ENCODE results near the gene OCRL. TPM values are rescaled to one million over a fixed set of nuclear protein-coding genes. Genes with fewer than 3 reads are reported as not detected.

Gene OCRL
- total and polyA plus RNA-seq, 2 of the 13 experiments (the other 11 are each of a cell fraction or from before 2014, with no cell fraction given), result 13.4 to 32.0 TPM

DNA sequence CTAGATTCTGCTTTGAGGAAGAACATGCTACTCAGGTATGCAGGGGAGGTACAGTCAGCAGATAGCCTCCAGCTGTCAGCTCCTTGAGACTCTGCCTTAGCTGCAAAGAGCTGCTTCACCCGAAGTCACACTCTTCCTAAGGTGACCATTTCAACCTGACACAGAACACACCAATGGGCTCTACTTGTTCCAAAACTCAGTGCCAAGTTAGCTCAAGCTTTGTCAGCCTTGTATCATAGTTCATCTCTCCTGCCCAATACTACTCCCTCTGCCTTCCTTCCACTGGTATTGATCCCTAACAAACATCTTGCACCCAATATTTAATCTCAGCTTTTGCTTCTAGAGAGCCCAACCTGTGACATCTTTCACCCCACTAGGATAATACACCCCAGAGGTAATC lies 8.9 kb upstream of the OCRL start:
- Histone ChIP-seq H3K79me2 (ENCODE audit: insufficient read depth, low read length) (no peaks in the 10 kb centered on the region), H3K4me1 (ENCODE audit: insufficient read depth, low read length) (peaks cover 52% of the 10 kb centered on the region), H3K4me3 (replicated peaks in 1 of 3; ENCODE audit: insufficient read depth in 1 of 3, low read depth in 2 of 3, low read length in 3 of 3) (no peak overlapping the region), H3K36me3 (replicated peaks in 1 of 2; ENCODE audit: control insufficient read depth in 1 of 2, insufficient read depth in 2 of 2, low read length in 2 of 2) (no peaks in the 10 kb centered on the region), H3K9me3 (ENCODE audit: low read length) (no peaks in the 10 kb centered on the region), H2AFZ (ENCODE audit: low read length) (no peak overlapping the region), H3K9ac (ENCODE audit: insufficient read depth, low read depth, low read length) (no peak overlapping the region), H3K27me3 (ENCODE audit: control insufficient read depth in 1 of 2, insufficient read depth in 2 of 2, low read length in 2 of 2) (no peaks in the 10 kb centered on the region), H4K20me1 (ENCODE audit: insufficient read depth, low read length) (no peaks in the 10 kb centered on the region), H3K27ac (ENCODE audit: extremely low read length, insufficient read depth, low read length) (no peak overlapping the region), H3K4me2 (ENCODE audit: low read depth, low read length) (0 out of 2 replicates have a peak overlapping the region, but pooled peaks have one; percentile 18)
- intact Hi-C loops (cut with micrococcal nuclease; ENCODE audit: unreplicated experiment) (no loop called here), in situ Hi-C loops (cut with HindIII; ENCODE audit: extremely low pct_ligation_motif_present, low pct_unique_long_range_greater_than_20kb) (no loop called here)
- no TSS peak for BruUV-seq (replicated peaks)
- DNase-seq (ENCODE audit: low spot score) (no peak), ATAC-seq (no peak), FAIRE-seq (no peak)
- no CpG with 5 or more reads among the region's 1 CpG for WGBS (ENCODE audit: low lambda C conversion rate)
- CTCF ChIA-PET (ENCODE audit: low intra/inter-chr PET ratio, low total read pairs), result no interaction called here
- POLR2A ChIA-PET, result no interaction called here
- TF ChIP-seq POLR2G (IDR thresholded peaks at IDR 0.05; ENCODE audit: low read depth, low read length) (no peak), CSRNP1 (CRISPR knock-in tag; IDR thresholded peaks at IDR 0.05) (no peak), ZNF382 (CRISPR knock-in tag; IDR thresholded peaks at IDR 0.05; ENCODE audit: borderline replicate concordance) (no peak), NKX3-1 (CRISPR knock-in tag; IDR thresholded peaks at IDR 0.05) (no peak), ETV5 (CRISPR knock-in tag; IDR thresholded peaks at IDR 0.05; ENCODE audit: borderline replicate concordance) (no peak), NFRKB (IDR thresholded peaks at IDR 0.05) (no peak), ETV6 (CRISPR knock-in tag; conservative IDR thresholded peaks at IDR 0.05) (no peak), ZFX (CRISPR knock-in tag; IDR thresholded peaks at IDR 0.05; ENCODE audit: low read depth) (no peak)
- TF ChIP-seq, protein P1, sequence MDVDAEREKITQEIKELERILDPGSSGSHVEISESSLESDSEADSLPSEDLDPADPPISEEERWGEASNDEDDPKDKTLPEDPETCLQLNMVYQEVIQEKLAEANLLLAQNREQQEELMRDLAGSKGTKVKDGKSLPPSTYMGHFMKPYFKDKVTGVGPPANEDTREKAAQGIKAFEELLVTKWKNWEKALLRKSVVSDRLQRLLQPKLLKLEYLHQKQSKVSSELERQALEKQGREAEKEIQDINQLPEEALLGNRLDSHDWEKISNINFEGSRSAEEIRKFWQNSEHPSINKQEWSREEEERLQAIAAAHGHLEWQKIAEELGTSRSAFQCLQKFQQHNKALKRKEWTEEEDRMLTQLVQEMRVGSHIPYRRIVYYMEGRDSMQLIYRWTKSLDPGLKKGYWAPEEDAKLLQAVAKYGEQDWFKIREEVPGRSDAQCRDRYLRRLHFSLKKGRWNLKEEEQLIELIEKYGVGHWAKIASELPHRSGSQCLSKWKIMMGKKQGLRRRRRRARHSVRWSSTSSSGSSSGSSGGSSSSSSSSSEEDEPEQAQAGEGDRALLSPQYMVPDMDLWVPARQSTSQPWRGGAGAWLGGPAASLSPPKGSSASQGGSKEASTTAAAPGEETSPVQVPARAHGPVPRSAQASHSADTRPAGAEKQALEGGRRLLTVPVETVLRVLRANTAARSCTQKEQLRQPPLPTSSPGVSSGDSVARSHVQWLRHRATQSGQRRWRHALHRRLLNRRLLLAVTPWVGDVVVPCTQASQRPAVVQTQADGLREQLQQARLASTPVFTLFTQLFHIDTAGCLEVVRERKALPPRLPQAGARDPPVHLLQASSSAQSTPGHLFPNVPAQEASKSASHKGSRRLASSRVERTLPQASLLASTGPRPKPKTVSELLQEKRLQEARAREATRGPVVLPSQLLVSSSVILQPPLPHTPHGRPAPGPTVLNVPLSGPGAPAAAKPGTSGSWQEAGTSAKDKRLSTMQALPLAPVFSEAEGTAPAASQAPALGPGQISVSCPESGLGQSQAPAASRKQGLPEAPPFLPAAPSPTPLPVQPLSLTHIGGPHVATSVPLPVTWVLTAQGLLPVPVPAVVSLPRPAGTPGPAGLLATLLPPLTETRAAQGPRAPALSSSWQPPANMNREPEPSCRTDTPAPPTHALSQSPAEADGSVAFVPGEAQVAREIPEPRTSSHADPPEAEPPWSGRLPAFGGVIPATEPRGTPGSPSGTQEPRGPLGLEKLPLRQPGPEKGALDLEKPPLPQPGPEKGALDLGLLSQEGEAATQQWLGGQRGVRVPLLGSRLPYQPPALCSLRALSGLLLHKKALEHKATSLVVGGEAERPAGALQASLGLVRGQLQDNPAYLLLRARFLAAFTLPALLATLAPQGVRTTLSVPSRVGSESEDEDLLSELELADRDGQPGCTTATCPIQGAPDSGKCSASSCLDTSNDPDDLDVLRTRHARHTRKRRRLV (CRISPR knock-in tag; IDR thresholded peaks at IDR 0.05), result no peak

All from HepG2 (cell line).